DLD1 (cell line): ENCODE measurements around the gene MC4R.

Experiments used
- in situ Hi-C: cut with HindIII; loops from 2 replicates; pipeline ENCODE4 v1.10.0; 2017; ENCODE audit warnings: low sequenced_read_pairs

The MC4R gene

DNA sequence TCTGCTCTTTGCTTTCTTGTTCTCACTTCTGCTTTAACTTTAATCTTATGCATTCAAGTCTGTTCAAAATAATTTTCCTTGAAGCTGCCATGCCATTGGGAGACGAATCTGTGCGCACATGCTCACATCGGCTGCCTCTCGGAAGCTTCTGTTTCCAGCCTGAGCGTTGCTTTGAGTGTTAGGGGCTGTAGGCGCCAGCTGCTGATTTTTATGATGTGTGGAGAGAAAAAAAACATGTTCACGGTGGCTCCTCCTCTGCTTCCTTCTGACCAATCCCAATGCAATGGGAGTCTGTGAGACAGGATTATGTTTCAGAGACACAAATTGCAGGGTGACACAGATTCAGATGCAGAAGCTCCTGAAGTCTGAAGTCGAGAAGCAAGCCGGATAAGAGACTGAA lies at the start of gene MC4R:
Gene MC4R, minus strand, starts transcription at position 180 of the 400 bp plus-strand sequence. CDS start 426 bp downstream, outside the sequence.
- in situ Hi-C loops = no loop called here

DNA sequence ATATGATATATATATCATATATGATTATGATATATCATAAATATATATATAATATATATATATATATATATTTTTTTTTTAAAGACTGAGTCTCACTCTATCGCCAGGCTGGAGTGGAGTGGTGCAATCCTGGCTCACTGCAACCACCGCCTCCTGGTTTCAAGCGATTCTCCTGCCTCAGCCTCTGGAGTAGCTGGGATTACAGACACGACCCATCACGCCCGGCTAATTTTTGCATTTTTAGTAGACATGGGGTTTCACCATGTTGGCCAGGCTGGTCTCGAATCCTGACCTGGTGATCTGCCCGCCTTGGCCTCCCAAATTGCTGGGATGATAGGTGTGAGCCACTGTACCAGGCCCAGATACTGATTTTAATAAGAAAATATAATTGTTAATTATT lies 49.7 kb upstream of the MC4R start:
- in situ Hi-C loops = loop anchor here (25.0 kb wide), 1 partner anchor 435 kb away; no protein-coding TSS in a partner anchor

- in situ Hi-C loops = loop anchor here (25.0 kb wide), 1 partner anchor 434 kb away; no protein-coding TSS in a partner anchor
These were observed 49.0 kb upstream of the MC4R start for GRCh38 chr18:60421356-60422118.

DNA sequence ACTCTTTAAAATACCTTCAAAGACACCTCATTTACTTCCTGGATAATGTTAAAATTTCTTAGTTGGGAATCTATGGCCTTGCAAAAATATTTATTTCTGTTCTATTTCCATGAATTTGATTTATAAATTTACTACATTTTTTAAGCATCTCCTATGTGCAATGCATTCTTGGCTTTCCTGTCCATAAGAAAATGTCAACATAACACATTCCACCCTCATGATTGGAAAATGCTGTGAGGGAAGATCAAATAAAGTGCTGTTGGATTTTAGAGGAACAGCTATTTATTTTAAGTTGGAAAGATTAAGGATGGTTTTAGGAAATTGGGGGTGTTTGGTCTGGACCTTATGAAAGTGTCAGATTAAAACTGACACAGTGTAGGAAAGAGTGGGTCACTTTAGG lies 45.4 kb upstream of the MC4R start:
- in situ Hi-C loops = loop anchor here (25.0 kb wide), 1 partner anchor 431 kb away; no protein-coding TSS in a partner anchor

DNA sequence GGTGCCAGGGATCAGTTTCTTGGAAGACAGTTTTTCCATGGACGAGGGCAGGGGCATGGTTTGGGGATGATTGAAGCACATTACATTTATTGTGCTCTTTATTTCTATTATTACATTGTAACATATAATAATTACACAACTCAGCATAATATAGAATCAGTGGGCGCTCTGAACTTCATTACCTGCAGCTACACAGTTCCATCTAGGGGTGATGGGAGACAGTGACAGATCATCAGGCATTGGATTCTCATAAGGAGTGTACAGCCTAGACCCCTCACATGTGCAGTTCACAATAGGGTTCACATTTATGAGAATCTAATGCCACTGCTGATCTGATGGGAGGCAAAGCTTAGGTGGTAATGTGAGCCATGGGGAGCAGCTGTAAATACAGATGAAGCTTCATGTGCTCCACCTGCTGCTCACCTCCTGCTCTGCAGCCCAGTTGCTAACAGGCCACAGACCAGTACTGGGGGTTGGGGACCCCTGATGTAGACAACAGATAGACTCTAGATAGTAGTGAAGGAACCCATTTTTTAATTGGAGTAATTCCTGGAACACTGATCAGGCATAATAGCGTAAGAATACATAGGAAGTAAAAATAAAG lies 41.5 kb upstream of the MC4R start:
- in situ Hi-C loops = loop anchor here (25.0 kb wide), 1 partner anchor 427 kb away; no protein-coding TSS in a partner anchor

GRCh38 chr18:60411715-60412114 lies 39.1 kb upstream of the MC4R start:
- in situ Hi-C loops = loop anchor here (25.0 kb wide), 1 partner anchor 424 kb away; no protein-coding TSS in a partner anchor

DNA sequence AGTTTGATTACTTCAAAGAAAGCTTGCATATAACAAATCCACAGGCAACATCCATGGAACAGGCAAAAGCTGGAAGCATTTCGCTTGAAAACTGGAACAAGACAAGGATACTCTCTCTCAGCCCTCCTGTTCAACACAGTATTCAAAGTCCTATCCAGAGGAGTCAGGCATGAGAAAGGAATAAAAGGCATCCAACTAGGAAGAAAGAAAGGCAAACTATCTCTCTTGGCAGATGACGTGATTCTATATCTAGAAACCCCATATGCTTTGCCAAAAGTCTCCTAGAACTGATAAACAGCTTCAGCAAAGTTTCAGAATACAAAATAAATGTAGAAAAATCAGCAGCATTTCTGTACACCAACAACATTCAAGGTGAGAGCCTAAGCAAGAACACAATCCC lies 34.1 kb upstream of the MC4R start:
- in situ Hi-C loops = loop anchor here (25.0 kb wide), 1 partner anchor 419 kb away; no protein-coding TSS in a partner anchor

DNA sequence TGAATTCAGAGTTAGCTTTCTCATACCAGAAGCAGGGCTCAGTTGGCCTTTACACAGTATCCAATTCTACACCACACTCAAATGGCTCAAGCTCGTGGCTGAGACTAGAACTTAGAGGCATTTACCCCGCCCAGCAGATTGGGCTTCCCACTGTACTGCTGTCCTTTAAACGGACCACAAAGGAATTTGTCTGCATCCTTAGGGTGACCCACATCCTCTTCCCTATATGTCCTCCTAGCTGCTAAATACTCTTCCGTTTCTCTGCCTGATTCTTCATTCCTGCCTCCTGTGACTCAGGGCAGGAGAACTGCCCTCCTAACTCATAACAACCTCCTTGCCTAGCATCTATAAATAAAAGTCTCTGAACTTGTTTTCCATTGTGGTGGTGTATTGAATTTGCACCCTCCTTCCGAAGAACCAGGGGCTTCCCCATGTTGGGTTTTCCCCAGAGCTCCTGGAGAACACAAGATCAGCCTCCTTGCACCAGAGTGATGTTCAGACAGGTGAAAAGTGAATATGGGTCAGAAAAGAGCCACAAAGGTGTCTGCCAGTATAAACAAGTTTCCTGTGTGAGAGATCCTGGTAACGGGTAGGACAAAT lies 32.0 kb upstream of the MC4R start:
- in situ Hi-C loops = loop anchor here (25.0 kb wide), 1 partner anchor 417 kb away; no protein-coding TSS in a partner anchor

DNA sequence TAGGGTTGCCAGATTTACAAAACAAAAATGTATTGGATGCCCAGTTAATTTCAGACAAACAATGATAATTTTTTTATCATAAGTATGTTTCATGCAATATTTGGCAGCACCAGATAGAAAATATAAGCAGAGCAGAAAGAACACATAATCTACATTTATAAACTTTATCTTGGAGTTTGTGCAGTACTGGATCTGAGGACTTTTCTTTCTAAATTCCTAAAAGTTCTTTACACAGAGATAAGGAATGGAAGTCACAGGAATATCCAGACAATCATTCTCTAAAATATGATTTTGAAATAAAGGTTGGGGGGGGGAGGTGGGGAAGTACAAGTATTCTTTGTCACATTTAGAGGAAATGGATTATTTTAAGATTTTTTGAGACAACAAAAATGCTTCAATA lies 28.8 kb upstream of the MC4R start:
- in situ Hi-C loops = loop anchor here (25.0 kb wide), 1 partner anchor 414 kb away; no protein-coding TSS in a partner anchor

- in situ Hi-C loops = no loop called here
These were observed 19.1 kb upstream of the MC4R start for GRCh38 chr18:60391571-60392226.

DNA sequence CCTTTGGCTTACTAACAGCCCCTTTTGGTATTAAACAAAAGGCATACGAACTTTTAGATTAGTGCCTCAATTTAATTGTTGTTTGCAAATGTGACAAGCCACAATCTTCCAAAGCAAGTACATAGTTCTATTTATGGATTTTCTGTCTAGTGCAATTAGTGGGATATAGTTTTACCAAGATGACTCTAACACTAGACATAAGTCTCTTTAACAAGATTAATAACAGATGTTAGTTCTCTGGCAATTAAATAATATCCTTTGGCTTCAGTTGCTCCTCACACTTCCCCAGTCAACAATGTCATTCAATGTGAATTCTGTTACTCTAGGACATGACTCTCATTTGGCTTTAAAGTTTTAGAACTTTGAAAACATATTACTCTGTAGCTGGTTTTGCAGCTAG lies 16.7 kb upstream of the MC4R start:
- in situ Hi-C loops = no loop called here

- in situ Hi-C loops = no loop called here
These were observed 13.1 kb upstream of the MC4R start for GRCh38 chr18:60385693-60386092.

DNA sequence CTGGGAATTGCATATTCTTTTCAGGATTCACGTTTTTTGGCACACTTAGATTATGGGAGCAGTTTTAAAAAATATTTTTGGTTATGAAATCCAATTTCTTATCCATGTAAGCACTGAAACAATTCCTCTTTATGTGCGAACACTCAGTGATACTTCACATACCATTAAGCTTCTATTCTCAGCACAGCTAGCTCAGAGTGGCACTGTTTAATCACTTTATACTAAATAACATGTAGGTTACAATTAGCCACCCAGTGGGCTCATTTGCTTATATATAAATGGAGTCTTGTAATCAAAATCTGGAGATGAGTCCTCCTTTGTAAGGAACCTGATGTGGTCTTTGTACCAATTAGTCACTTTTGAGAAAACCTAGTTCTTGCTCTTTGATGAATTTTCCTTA lies 11.3 kb upstream of the MC4R start:
- in situ Hi-C loops = no loop called here

- in situ Hi-C loops = no loop called here
These were observed 5.3 kb upstream of the MC4R start for GRCh38 chr18:60377778-60378469.

DNA sequence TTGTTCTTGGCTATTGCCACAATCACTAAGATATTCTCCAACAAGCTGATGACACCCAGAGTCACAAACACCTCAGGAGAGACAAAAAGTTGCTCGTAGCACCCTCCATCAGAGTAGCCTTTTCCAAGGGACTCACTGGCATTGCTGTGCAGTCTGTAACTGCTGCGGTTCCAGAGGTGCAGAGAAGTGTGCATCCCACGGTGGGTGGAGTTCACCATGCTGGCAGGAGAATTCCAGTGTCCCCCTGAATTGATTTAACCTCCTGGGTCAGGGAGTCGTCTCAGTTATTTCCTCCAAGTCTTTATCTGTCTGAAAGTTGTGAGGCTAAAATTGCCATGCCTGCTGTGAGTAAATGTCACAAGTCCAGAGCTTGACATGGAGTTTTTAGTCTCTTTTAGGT lies 443 bp downstream of the MC4R start:
- in situ Hi-C loops = no loop called here

- in situ Hi-C loops = no loop called here
These were observed 14.1 kb downstream of the MC4R start for GRCh38 chr18:60358516-60358915.

GRCh38 chr18:60350941-60351340 lies 21.6 kb downstream of the MC4R start:
- in situ Hi-C loops = no loop called here

DNA sequence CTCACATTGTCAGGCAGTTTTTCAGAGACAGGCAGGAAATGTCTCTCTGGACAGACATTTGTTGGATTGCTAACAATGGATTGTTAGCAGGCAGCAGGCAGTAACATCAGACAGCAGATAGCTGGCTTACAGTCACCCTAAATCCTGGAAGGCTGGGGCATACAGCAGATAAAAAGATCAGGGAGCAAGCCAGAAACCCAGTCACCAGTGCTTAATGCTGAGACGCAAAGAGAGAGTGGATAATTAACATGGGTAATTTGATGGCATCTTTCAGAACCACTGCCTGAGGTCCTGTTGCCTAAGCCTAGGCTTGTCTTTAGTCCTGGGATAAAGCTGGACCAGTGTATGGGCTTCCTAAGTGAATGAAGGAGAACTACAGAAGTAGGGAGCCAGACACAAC lies 22.4 kb downstream of the MC4R start:
- in situ Hi-C loops = no loop called here

- in situ Hi-C loops = no loop called here
These were observed 25.0 kb downstream of the MC4R start for GRCh38 chr18:60347526-60348045.

DNA sequence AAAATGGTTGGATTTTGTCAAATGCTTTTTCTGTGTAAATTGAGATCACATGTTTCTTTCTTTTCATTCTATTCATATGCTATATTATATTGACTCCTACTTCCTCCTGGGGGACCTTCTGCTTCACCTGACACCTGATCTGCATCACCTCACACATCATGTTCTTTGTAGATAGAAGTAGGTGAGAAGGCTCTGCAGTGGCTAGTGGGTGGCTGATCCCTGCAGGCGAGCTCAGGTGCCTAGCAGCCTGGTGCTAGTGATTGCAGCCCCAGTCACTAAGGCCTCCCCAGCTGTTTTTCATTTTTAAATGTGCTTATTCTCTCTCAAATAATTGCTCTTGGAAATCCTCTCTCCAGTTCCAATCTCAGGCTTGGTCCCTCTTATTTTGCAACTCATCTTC lies 33.6 kb downstream of the MC4R start:
- in situ Hi-C loops = no loop called here
